Measurements from ENCODE around the gene NLE1.

Gene NLE1

GRCh38 chr17:35084987-35085386, 57.1 kb downstream of the NLE1 start:
- no peak for DNase-seq

DNA sequence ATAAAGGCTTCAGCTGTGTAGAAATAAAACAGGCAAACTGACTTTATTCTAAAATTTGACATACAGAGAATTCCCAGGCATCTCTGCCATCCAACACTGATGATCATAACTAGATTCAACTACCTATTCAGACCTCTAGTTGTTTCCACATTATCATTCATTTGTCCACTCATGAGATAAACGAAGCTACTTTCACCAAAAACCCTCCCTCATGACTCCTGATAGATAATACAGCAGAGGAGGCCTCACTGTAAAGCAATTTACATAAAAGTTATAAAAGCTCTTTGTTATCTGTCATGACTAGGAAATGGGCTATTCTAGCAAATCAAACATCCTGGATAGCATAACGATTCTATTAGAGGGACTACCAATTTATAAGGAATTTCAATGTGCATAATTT, 59.0 kb downstream of the NLE1 start:
- no peak for DNase-seq

DNA sequence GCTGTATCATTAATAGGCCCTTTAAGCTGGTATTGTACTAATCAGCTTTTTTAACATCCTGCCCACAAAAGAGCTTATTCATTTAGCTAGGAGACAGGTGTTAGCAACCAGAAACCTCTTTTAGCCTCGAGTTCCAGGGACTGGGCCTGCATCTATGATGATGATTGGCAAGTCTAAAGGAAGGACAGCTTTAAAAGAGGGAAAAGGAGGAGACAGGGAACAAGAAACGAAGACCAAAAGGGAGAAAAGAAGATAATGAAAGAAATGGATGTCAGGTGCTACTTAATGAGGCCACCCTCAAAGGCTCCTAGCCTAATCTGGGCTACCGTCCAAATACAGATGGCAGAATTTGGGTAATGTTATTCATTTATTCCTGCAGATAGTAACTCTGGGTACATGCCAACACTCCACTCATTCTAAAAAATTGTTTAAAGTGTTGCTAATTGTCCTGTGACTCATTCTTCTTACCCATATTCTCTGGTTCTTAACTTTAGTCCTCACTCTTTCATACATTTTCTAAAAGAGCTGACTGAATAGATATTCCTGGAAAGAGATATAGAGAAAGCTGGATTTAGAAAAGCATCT, 59.9 kb downstream of the NLE1 start:
- peak; percentile 27 for DNase-seq

- peak; percentile 24 for DNase-seq
These were observed 60.5 kb downstream of the NLE1 start for GRCh38 chr17:35081638-35082037.

- no peak for DNase-seq
These were observed 61.6 kb downstream of the NLE1 start for GRCh38 chr17:35080536-35080935.

DNA sequence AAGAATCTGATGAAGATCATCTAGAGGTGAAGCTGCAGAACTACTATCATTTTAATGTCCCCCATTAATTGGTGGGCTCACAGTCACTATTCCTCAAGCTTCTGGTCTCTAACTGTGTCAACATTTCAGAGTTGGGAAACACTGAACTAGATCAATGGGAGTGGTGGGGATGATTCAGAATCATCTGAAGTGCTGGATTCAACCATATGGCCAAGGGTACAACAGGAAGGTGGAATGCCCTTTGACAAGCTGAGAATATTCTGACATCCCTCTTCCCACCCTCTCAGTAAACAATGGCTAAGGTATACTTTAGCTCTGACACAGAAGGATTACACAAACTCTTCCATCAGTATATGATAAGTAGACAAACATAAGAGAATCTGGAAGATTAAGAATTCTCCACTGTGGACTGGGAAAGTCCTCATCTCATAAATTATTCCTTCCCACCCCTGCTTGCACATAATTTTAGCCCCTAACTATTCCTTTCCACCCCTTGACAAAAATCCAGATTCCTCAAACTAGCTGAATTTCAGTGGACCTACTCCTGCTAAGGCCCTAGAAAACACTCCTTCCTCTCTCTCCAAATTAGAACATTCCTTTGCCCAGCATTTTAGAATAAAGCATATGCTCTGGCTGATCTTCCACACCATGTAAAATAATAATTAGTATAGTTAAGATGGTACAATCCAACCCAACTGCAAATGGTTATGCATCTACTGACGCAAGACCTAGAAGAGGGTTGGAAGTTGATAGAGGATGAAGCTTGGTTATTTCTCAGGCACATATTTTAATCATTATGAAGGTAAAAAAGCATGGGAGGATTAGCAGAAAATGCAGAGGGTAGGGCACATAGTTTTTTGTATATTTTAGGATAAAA, 62.3 kb downstream of the NLE1 start:
- no peak for DNase-seq
